ENCODE data around the gene RPS15. TPM values are rescaled to one million over a fixed set of nuclear protein-coding genes. Genes with fewer than 3 reads are reported as not detected.

Gene RPS15
- polyA plus RNA-seq, 1 of the 3 experiments (the other 2 are of a cell fraction): 3,749 TPM

DNA sequence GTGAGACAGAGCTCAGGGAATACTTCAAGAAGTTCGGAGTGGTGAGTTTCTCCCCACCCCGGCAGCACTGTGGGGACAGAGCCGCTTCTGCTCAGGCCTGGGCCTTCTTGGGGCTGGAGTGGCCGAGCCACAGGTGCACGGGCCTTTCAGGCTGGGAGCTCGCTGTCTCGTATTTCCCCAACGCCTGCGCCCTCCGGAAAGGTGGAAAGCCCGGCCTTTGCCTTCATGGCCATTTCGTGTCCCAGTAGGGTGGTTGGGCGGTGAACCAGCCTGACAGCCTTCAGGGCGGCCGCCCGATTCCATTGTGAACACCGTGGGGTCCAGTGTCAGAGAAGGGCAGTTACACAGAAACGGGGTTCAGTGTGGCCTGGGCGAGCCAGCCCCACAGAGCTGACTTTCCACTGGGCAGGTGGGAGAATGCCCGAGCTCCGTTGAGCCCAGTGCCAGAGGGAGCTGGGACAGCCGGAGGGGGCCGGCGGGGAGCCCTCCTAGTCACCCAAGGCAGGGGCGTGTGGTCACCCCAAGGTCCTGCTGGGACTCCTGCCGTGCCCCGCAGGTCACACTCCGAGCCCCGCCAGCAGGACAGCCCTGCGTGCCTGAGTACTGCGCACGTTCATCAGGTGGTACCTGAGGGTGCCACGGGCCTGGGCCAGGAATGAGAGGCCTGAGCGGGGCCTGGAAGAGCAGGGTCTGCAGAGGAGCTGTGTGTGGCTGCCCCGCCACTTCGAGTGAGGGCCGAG is 16.8 kb upstream of the RPS15 start:
- DNase-seq: no peak
- Histone ChIP-seq H3F3A (replicated peaks; ENCODE audit: insufficient read depth) (no peaks in the 10 kb centered on the region), H4K20me1 (ENCODE audit: insufficient read depth) (peaks cover 52% of the 10 kb centered on the region)

More for the DNA sequence above, 16.8 kb upstream of the RPS15 start:
- Histone ChIP-seq H2AFZ (ENCODE audit: low read depth) (no peak overlapping the region), H3K79me2 (ENCODE audit: insufficient read depth) (peaks cover 64% of the 10 kb centered on the region), H3K36me3 (replicated peaks in 1 of 2; ENCODE audit: control insufficient read depth in 1 of 2, insufficient read depth in 2 of 2, low read length in 1 of 2) (peaks cover 7 to 89% of the 10 kb centered on the region in 2 experiments), H3K4me2 (no peak overlapping the region), H3K27me3 (ENCODE audit: insufficient read depth) (no peaks in the 10 kb centered on the region), H3K9me2 (no peaks in the 10 kb centered on the region), H3K4me1 (ENCODE audit: control insufficient read depth in 1 of 2, insufficient read depth in 2 of 2, low read depth in 1 of 2, low read length in 1 of 2) (no peaks in the 10 kb centered on the region; a peak in 1 of 4 replicates), H3K4me3 (ENCODE audit: low read depth in 2 of 2, low read length in 1 of 2) (no peak overlapping the region), H3K9me3 (no peaks in the 10 kb centered on the region), H3K27ac (ENCODE audit: low read depth in 2 of 2, low read length in 1 of 2) (no peak overlapping the region), H3K9ac (no peak overlapping the region)
- 92% methylated on average over 14 of the region's 37 CpGs for WGBS (ENCODE audit: low lambda C conversion rate)
- CTCF ChIA-PET: interaction anchor here (2.0 kb wide), 1 partner anchor 24 kb away, joined by 12 read pairs; no protein-coding TSS in a partner anchor
- POLR2A ChIA-PET: interaction anchor here (1.0 to 1.1 kb wide), 2 partner anchors 13 to 20 kb away, joined by 3 read pairs; no protein-coding TSS in a partner anchor
- TF ChIP-seq EP300 (IDR thresholded peaks at IDR 0.05; ENCODE audit: borderline replicate concordance in 1 of 2, low read depth in 1 of 2, low read length in 1 of 2): no peak
- no peak for TF ChIP-seq MXI1 (IDR thresholded peaks at IDR 0.05; ENCODE audit: low read depth, low read length)
- no peak for TF ChIP-seq RCOR1 (IDR thresholded peaks at IDR 0.05; ENCODE audit: low read length)
- TF ChIP-seq NFIC (IDR thresholded peaks at IDR 0.05; ENCODE audit: borderline replicate concordance): no peak
- no peak for TF ChIP-seq RFX5 (IDR thresholded peaks at IDR 0.05; ENCODE audit: low read length)
- TF ChIP-seq REST (IDR thresholded peaks at IDR 0.05; ENCODE audit: low read depth, low read length): no peak
- no peak for TF ChIP-seq MEF2A (IDR thresholded peaks at IDR 0.05; ENCODE audit: borderline replicate concordance, low read depth)
- no peak for TF ChIP-seq TEAD4 (IDR thresholded peaks at IDR 0.05; ENCODE audit: borderline replicate concordance, insufficient read depth)
- no peak for TF ChIP-seq RXRA (IDR thresholded peaks at IDR 0.05; ENCODE audit: borderline replicate concordance, low read depth)
- TF ChIP-seq IRF3 (IDR thresholded peaks at IDR 0.05; ENCODE audit: low read depth, low read length): no peak
- no peak for TF ChIP-seq TCF12 (IDR thresholded peaks at IDR 0.05)
- TF ChIP-seq YY1 (IDR thresholded peaks at IDR 0.05; ENCODE audit: low read depth): no peak
- no peak for TF ChIP-seq SMC3 (IDR thresholded peaks at IDR 0.05; ENCODE audit: low read depth, low read length)
- TF ChIP-seq GATA2 (CRISPR knock-in tag; IDR thresholded peaks at IDR 0.05): no peak
- TF ChIP-seq CHD2 (IDR thresholded peaks at IDR 0.05; ENCODE audit: low read length, partially characterized antibody): no peak
- TF ChIP-seq FOXM1 (IDR thresholded peaks at IDR 0.05; ENCODE audit: low read depth): no peak
- TF ChIP-seq, protein P1, sequence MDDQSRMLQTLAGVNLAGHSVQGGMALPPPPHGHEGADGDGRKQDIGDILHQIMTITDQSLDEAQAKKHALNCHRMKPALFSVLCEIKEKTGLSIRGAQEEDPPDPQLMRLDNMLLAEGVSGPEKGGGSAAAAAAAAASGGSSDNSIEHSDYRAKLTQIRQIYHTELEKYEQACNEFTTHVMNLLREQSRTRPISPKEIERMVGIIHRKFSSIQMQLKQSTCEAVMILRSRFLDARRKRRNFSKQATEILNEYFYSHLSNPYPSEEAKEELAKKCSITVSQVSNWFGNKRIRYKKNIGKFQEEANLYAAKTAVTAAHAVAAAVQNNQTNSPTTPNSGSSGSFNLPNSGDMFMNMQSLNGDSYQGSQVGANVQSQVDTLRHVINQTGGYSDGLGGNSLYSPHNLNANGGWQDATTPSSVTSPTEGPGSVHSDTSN (IDR thresholded peaks at IDR 0.05): no peak
- TF ChIP-seq FOXJ3 (CRISPR knock-in tag; IDR thresholded peaks at IDR 0.05): no peak

Data from SK-N-SH (cell line).